PC-9 (cell line): ENCODE measurements around the gene CAMTA1.

Experiments used
- CTCF ChIP-seq: fragments of 200-600 bp; sonication (generic); conservative IDR thresholded peaks from 2 replicates; pipeline ENCODE4 v1.6.1; 2017; ENCODE audit warnings: mixed run types, antibody characterized with exemption, mild to moderate bottlenecking, moderate library complexity
- EZH2 ChIP-seq: fragments of 200-600 bp; sonication (generic); IDR thresholded peaks from 2 replicates; pipeline ENCODE4 v1.8.0; 2017; ENCODE audit warnings: antibody characterized with exemption, low read depth

- TF ChIP-seq CTCF, result no peak
- no peak for TF ChIP-seq EZH2
These were observed 985.4 kb downstream of the CAMTA1 start for GRCh38 chr1:7770669-7770996.
